NK-92 (cell line): Measurements from ENCODE around the gene TXNL4B.

Experiments
- DNase-seq: peaks from one replicate; lab custom pipeline; 2025; ENCODE audit not compliant: unreplicated experiment; lab: John Stamatoyannopoulos, UW

TXNL4B gene

DNA sequence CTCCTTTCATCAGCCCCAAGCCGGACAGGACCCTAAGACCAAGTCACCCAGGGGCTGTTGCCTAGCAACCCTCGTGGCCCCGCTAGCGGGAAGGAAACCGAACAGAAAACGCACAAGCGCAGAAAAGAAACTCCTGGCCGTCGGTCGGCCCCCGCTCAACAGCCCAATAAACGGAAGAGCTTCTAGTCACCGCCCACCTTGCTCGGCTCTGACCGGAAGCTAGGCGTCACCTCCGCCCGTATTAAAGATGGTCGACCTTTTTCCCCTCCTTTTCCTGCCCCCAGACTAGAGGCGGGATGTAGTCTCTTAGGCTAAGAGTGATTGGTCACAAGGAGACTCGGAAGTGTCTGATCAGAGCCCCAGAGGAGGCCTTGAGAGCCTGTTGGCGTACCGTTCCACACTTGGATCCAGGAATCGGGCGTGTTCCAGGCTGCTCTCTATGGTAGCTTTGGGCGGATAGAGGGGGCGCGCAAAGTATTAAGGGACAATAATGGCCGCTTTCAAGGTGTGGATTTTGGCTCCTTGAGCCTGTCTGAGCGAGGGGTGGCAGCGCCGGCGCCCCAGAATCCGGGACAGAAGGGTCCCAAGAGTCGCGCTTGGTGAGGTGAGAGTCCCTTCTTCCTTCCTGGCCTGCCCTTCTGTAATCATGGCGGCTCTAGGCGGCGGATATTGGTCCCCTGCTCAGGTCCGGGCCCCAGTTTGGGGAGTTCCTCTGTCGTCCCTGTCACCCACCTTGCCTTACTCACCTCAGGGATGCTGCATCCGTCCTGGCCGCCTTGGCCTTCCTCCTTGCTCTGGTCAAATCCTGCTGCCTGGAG is at the start of gene TXNL4B, which contains the start of gene DHX38:
Gene TXNL4B, minus strand, starts transcription at position 173 of the 818 bp plus-strand sequence. CDS start 2,871 bp downstream, outside the sequence.
Gene DHX38, plus strand, starts transcription at position 400 of the 818 bp plus-strand sequence. CDS start 2,311 bp downstream, outside the sequence.
- DNase-seq: peak; percentile 73

DNA sequence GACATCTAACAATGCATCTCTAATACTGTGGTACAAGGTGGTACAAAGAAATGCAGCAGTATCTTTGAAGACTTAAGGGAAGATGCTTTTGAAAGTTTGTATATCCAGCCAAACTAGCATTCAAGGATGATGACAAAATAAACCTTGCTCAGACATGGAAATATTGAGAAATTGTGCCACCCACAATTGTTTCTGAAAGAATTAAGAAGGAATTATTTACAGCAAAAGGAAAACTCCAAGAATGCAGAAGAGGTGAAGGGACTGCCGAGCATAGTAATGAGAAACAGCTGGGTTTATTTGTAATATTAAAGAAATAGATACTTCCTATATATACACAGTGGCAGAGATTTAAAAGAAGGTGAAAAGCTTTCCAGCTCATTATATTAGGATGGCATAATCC is 49.1 kb upstream of the TXNL4B start:
- no peak for DNase-seq

DNA sequence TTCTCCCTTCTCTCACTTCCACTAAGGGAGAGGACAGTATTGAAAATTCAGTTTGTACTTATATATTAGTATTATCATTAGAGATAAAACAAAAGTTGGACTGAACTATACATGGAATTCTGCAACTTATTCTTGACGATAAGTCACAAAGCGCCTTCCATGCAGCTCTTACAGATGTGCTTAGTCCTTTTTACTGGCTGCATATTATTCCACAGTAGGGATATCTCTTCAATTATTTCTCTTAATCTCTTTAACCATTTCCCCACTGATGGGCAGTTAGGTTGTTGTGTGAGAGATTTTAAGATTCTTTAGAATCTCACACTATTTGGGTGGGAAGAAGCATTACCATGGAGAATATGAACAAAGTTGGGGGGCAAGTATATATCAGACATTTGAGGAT is 46.5 kb upstream of the TXNL4B start:
- no peak for DNase-seq

DNA sequence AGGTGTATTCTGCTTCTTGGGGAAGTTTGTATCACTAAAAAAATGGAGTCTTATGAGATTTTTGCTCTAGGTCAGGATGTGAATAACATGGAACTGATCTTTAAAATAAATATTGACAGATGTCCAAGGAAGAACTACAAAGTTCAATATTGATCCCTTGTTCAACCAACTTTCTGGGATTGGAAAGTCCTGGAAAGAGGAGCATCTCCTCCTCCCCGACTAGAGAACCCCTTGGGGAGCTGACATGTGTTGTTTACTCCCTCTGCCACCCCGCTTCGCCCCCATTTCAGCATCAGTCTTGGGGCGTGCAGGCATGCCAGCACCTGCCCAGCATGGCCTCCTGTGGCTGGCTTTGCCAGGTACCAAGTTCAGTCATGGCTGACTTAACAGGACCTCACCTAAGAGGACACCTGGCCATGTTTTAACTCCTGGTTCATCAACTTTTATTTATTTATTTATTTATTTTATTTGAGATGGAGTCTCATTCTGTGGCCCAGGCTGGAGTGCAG is 44.7 kb upstream of the TXNL4B start:
- DNase-seq: no peak

DNA sequence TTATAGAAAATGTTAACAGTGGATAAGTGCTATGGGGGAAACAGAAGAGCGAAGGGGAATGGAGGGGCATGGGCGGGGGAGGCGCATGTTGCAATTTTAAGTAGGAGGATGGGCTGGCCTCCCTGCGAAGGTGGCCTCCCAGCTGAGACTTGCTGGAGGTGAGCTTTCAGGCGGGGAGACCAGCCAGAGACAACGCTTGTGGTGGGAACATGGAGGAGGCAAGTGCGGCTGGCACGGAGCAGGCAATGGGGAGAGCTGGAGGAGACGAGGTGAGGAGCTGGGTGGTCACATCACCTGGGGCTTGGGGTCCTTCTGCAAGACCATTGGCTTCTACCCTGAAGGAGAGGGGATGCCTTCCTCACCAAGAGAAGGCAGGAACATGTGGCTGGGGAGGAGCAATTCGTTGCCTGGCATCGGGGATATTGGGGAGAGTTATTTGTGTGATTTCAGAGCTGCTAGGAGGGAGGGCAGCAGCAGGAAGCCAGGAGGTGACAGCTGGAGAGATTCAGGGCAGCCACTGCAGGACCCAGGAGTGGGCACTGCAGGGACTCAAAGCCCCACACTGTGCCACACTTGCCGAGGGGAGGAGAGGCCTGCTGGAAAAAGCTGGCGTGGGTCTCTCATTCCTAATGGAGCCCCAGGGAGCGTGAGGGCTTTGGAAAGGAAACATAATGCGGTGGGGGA is 44.1 kb upstream of the TXNL4B start:
- DNase-seq: no peak

DNA sequence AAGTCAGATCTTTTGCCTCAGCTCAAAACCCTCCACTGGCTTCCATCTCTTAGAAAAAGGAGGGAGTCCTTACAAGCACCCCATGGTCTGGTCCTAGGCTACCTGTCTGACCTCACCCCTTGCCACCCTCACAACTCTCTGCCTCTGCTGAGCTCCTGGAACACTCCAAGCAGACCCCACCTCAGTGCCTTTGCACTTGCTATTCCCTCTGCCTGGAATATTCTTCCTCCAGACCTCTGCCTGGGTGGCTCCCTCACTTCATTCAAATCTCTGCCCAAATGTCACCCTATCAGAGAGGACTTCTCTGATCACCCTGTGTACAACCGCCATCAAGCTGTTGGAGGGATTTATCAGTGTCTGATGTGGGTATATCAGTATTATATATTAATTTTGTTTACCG is 41.1 kb upstream of the TXNL4B start:
- DNase-seq: no peak

DNA sequence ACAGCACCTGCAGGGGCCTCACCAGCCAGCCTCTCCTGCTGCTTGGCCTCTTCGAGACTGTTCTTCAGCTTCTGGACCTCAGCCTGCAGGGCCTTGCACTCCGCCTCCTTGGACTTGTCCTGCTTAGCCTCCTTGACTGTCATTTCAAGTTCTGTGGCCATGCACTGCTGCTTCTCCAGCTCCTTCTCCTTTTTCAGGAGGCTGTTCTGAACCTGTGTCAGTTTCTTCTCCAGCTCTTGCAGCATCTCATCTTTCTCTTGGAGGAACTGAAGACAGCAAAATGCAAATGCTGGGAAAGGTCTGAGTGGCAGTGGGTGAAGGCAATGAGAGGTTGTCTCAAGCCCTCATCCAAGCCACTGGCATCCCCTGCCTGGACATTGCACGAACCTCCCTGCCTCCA is 39.3 kb upstream of the TXNL4B start:
- no peak for DNase-seq

DNA sequence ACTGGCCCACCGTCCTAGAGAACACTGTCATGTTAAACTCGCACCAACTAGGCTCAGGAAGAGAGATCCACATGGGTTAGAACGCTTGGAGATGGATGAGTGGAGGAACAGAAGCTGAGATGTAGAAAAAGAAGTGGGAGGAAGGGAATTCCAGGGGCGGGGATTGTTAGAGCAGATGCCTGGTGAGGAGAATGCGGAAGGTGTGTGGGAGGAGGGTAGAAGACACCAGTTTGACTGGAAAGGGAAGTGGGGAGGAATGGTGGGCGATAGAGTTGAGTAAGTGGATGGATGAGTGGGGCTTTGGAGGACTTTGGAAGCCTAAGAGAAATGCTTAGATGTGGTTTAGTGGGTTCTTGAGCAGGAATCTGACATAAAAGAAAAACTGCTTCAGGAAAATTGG is 37.6 kb upstream of the TXNL4B start:
- DNase-seq: no peak

DNA sequence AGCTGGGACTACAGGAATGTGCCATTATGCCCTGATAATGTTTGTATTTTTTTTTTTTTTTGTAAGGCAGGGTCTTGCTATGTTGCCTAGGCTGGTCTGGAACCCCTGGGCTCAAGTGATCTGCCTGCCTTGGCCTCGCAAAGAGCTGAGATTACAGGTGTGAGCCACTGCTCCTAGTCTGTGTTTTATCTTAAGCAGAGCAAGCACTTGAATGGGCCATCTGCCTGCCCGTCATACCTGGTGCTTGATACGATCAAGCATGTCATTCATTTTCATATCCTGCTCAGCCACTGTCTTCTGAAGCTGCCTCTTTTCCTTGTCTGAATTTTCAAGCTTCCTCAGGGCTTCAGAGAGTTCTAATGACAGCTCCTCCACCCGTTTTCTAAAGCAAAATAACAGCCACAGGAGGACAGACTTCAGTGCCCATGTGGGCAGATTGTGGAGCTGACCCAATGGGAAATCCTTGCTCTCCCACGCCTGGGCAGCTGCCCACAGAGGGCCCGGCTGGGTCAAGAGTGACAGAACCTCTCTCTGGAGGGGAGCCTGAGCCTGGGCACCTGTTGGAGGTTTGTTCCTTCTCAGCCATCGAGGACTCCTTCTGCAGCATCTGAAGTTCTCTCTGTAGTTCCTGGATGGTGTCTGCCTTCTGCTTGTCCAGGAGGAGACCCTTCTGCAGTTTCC is 36.7 kb upstream of the TXNL4B start:
- DNase-seq: no peak

DNA sequence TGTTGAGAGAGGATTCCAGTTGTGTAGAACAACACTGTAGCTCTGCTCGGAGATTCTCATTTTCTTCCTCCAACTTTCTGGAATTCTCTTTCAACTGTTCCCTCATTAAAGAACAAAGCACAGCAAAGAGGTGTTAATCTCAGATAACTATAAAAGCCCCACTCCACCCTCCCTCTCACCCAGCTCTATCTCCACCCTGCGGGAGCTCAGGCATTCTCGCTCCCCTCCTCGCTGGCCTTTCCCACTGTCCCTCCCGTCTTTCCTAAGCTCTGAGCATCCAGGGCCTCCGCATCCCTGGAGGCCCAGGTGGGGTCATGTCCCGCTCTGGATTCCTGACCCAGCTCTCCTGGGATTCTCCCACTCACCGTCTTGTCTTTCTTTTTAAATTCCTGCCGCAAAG is 35.3 kb upstream of the TXNL4B start:
- DNase-seq: no peak

DNA sequence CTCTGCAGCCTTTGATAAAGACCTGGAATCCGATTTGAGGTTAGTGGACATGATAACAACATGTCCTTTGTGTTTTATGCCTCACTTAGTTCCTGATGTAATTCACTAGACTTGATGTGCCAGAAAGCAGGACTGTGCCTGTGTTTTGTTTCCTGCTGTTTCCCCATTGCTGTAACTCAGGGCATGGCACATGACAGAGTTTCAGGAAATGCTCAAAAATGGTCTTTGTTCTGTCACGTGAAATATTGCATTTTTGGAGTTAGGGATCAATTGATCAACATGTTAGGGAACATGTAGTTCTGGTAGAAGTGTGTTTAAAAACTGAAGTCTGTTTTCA is 33.0 kb upstream of the TXNL4B start:
- DNase-seq: no peak

DNA sequence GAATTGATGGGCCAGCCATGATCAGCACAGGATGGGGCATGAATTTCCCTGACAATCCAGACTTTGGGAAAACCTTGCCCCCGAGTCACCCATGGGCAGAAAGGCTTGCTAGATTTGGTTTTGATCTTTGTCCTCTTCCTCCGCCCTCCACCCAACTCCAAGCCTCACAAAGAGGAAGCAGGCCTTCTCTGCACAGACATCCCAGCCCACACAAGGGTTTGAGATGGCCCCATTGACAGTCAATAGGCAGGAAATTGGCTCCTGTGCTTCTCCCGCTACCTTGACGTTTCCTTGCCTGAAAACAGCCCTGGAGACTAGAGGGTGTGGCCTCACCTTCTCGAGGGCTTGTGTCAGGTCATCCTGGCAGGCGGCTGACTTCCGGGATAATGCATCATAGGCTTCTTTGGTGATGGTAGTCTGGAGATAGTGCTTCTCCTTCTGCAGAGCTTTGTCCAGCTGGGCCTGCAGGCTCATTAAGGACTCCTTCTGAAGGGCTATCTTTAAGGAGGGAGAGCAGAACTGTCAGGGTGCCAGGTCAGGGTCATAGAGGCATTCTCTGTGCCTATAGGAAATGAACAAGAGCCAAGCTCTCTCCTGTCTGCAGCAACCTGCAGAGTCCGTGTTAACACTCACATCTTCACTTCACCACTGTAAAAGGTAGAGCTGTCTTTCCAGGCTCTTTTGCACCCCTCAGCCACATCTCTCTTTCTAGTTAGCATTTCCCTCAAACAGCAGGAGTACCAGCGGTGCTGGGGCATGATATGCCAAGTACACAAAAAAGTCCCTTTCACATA is 32.4 kb upstream of the TXNL4B start:
- no peak for DNase-seq

DNA sequence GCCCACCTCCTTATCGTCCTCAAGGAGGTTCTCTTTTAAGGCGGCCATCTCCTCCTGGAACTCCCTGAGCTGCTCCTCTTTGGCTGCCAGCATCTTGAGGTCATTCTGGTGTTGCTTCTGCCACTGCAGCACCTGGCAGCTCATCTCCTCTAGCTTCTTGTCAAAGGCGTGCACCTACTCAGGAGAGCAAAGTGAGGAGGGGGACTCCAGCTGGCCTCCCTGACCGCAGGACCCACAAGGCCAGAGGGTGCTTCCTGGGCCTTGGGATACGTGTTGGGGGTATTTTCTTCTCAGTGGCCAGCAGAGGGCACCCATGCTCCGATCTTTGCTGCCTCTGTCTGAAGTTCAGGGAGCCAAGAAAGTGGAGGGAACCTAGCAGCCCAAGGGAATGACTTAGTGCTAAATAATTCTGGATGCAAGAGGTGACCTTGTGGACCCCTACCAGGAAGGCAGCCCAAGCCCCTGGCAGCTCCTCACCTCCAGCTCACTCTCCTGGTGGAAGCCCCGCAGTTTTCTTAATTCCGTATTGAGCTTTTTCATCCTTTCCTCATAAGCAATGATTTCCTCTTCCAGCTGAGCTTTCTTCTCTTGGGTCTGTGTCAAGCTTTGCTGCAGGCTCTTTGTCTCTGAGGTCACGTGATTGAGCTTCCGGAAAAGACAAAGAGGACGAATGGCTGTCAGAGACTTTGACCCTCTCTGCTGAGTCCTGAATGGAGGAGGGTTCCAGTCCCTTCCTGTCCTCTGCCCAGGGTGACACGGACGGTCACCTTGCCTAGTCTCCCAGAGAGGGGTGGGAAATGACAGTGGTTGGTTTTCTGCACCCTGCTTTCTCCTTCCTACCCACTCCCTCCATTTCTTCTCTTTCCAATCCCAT is 31.6 kb upstream of the TXNL4B start:
- DNase-seq: no peak

DNA sequence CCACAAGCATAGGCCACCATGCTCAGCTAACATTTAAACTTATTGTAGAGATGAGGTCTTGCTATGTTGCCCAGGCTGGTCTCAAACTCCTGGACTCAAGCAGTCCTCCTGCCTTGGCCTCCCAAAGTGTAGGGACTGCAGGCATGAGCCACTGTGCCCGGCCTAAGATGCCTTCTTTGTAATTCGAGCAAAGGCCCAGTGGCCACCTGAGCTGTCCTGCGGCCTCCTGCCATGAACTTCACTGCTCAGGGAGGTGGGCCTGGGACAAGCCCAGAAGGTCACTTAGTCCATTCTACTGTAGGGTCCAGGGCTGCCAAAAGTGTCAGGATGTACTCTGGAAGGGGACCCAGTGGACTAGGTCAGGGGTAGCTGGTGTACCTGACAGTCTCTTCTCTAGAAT is 30.7 kb upstream of the TXNL4B start:
- DNase-seq: no peak

DNA sequence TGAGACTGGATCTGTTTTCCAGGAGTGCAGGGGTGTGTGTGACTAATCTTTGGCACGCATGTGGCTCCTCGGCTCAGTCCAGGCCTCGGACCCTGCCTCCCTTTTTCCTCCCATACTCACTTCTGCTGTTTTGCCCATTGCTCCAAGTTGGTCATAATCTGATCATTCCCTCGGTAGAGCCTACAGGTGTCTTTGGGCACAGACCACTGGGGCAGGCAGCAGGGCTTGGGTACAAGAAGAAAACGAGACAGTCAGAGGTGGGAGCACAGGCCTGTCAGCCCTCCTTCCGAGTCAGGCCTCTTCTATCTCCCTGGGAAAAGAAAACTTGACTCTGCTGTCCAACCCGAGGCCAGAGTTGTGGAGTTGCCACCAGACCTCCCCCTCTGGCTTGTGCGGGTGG is 30.0 kb upstream of the TXNL4B start:
- DNase-seq: no peak

DNA sequence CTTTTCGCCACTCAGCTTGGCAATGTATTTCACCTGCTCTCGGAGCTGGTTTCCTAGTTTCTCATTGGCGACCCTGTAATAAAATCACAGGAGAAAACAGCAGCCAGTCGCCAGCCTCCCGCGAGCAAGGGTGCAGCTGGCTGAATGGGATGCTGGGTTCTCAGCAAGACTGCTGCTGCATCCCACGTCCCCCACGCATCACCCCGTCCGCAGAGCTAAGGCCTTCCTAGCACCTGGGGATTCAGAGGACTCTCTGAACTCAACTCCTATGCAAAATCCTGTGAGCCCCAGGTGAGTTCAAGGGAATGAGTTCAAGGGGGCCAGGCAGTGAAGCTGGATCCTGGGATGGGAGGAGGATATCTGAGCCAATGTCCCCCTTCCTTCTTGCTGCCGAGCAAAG is 29.5 kb upstream of the TXNL4B start:
- no peak for DNase-seq

DNA sequence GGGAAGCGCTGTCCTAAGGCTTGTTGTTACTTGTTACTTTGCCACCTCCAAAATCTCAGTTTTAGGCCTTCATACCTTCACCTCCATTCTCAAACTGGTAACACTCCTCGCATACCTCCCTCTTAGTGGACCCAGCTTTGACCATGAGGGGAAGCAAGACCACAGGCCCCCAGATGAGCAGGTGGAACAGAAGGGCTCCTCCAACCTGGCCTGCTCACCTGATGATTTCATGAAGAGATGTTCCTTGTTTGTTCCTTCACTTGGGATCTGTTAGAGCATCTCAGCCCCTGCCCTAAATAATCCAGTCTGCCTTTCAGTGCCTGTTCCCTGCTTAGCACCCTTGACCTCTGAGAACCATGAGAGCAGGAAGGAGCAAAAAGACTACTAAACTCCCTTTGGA is 28.9 kb upstream of the TXNL4B start:
- DNase-seq: no peak

DNA sequence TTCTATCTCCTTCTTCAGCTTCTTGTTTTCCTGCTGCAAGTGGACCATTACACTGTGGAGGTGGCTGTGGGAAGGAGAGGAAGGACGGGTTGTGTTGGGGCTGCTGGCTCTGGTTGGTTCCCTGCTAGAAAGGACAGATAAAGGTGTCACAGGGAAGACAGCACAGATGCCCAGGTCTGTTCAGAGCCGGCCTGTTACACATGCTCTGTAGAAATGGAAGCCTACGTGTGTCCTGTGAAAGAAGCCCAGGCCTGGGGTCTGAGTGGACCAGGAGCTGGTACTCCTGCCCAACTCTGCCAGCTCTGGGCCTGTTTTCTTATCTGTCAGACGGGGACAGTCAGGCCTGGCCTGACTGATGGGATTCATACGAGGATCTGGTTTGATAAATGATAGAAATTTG is 26.6 kb upstream of the TXNL4B start:
- DNase-seq: no peak

DNA sequence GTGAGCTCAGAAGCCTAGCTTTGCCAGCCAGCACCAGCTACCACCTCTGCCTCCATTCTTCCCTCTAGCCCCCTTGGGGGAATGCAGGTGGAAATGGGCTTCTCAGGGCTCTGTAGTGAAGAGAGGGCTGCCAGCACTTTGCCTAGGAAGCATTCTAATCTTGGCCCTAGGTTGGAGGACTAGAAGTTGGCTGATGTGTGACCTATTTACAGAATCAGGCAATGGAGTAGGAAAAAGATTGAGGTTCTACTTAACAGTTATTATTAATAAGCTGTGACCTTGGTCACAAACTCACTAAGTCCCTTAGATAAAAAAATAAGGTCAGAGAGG is 20.2 kb upstream of the TXNL4B start:
- no peak for DNase-seq

DNA sequence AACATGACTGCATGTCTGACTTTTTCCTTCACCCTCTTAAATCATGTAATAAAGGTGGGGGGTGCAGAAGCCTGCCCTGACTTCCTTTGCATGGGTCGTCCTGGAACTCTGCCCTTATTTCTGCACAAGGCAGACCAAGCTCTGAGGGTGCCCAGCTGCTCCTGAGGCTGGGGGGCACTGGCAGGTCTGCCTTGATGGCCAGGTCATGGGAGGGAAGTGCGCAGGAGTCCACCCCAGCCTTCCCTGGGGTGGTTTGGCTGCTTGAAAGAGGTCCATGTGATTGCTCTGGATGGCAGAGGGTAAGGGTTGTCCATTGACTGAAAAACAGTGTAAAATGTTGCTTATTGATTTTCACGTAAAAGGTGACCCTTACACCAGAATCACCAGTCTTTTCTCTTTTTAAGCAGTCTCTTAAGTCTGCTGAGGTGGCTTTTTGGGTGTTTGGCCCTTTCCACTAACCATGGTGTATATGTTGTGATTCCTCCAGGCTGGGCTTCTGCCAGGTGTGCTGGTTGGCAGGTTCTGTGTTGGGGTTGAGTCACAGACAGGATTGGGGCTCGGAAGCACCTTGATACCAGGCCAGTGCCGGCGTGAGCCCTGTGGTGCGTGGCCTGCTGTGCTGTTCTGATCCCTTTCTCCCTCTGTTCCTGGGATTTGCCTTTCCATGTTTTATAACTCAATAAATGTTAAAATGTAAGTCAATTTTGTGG is 19.6 kb upstream of the TXNL4B start:
- no peak for DNase-seq
